Activated CD8-positive, alpha-beta memory T cell treated with anti-CD3 and anti-CD28 coated beads, Interleukin-2, amount 10 ng/mL, durations not matched to agents 7 days and 5 days (primary cell): ENCODE measurements around the gene PDGFA. TPM values are rescaled to one million over a fixed set of nuclear protein-coding genes. Genes with fewer than 3 reads are reported as not detected.

Source experiments
- ATAC-seq: fragments of 150-1000 bp; cut with Tn5 transposase; one replicate; pipeline ENCODE4 v1.10.0; 2021; ENCODE audit warnings: moderate library complexity
- CTCF ChIA-PET: fragments of 350-600 bp; sonication (Branson Sonifier 250); formaldehyde crosslinking; loops from one replicate; lab custom pipeline; 2021; ENCODE audit warnings: antibody characterized with exemption; lab: Charles Lee
- DNase-seq: peaks from one replicate; pipeline ENCODE4 v3.0.0-alpha.2; 2020
- H3K27ac Mint-ChIP-seq: one replicate; pipeline ENCODE4 v1.8.0; 2021; ENCODE audit warnings: mild to moderate bottlenecking, mixed read lengths
- H3K27me3 Mint-ChIP-seq: one replicate; pipeline ENCODE4 v1.8.0; 2021; ENCODE audit warnings: mixed read lengths
- H3K36me3 Mint-ChIP-seq: one replicate; pipeline ENCODE4 v1.8.0; 2021; ENCODE audit warnings: mild to moderate bottlenecking, mixed read lengths
- H3K4me1 Mint-ChIP-seq: one replicate; pipeline ENCODE4 v1.8.0; 2021; ENCODE audit warnings: mixed read lengths
- H3K4me3 Mint-ChIP-seq: one replicate; pipeline ENCODE4 v1.8.0; 2021; ENCODE audit warnings: mild to moderate bottlenecking, moderate library complexity, mixed read lengths
- H3K9me3 Mint-ChIP-seq: one replicate; pipeline ENCODE4 v1.8.0; 2022; ENCODE audit warnings: low read depth, mixed read lengths
- total RNA-seq, 2 experiments: library from RNA; stranded (reverse); gene quantifications; one replicate each; pipeline ENCODE4 v1.2.3, GENCODE V29; 2021

PDGFA gene
- total RNA-seq, 2 experiments from 2014 or later: 0.67 to 2.3 TPM

DNA sequence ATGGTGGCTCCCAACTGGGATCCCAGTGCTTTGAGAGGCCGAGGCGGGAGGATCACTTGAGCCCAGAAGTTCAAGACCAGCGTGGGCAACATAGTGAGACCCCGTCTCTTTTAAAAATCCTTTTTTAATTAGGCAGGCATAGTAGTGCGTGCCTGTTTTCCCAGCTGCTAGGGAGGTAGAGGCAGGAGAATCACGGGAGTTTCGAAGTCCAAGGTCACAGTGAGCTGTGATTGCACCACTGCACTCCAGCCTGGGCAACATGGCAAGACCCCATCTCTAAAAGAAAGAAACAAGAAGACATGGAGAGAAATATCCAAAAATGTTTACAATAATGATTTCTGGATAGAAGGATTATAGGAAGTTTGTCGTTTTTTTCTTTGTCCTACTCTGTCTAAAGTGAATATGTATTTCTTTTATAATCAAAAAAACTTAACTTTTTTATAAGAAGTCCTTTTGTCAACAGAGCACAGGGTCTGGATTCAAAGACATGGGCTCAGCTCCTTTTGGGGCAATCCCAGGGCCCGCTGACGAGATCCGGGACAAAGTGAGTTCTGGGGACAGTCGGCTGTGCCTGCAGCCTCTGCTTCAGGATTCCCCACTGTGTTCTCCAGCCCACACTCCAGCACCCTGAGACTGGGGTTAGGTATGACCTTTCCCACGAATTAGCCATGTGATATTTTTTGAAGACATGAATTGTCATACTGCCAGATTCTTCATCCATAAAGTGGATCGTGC, 45.6 kb downstream of the PDGFA start:
- no peak overlapping the region for H3K27ac Mint-ChIP-seq
- H3K4me1 Mint-ChIP-seq: peaks cover under 1% of the 10 kb centered on the region
- H3K9me3 Mint-ChIP-seq: no peaks in the 10 kb centered on the region
- no peaks in the 10 kb centered on the region for H3K27me3 Mint-ChIP-seq
- DNase-seq (no peak), ATAC-seq (no peak)
- CTCF ChIA-PET: no interaction called here
- no peak overlapping the region for H3K4me3 Mint-ChIP-seq
- H3K36me3 Mint-ChIP-seq: no peaks in the 10 kb centered on the region

DNA sequence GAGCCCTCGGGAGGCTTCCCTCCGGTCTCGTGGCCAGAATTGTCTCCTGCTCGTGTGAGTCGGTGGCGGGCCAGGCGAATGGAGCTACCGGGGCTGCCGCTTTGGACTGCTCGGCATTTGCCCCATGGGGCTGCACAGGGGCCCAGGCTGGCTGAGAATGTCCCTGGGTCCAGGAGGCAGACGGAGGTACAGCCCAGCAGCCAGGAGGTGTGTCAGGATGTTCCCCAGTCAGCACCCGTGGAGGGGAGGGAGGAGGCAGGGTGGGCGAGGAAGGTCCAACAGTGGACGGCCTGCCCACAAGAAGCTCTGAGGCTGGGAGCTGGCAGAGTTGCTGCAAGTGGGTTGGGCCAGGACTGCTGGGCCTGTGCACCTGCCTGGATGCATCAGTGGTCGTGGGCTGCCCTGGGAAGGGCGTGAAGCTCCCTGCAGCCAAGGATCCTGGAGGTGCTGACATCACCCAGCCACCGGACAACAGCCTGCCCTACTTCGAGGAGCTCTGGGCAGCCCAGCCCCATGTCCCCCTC, 46.4 kb downstream of the PDGFA start:
- ATAC-seq (no peak), DNase-seq (no peak)
- Mint-ChIP-seq H3K4me1 (peaks cover 3% of the 10 kb centered on the region), H3K27ac (no peak overlapping the region), H3K9me3 (peaks cover 3% of the 10 kb centered on the region), H3K4me3 (no peak overlapping the region), H3K27me3 (no peaks in the 10 kb centered on the region), H3K36me3 (no peaks in the 10 kb centered on the region)
- CTCF ChIA-PET: no interaction called here

DNA sequence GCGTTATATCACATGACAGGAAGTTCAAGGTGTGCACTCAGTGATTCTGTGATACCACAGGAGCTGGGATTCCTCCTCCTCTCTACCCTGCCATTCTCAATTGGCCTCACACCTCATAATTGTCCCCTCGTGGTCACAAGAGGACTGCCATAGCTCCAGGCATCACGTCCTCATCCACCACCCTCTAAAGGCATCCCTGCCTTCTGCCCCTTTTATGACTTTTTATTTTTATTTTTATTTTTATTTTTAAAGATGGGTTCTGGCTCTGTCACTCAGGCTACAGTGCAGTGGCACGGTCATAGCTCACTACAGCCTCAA, 47.0 kb downstream of the PDGFA start:
- DNase-seq: no peak
- peaks cover 3% of the 10 kb centered on the region for H3K4me1 Mint-ChIP-seq
- no peak overlapping the region for H3K4me3 Mint-ChIP-seq
- H3K9me3 Mint-ChIP-seq: peaks cover 9% of the 10 kb centered on the region
- no peaks in the 10 kb centered on the region for H3K36me3 Mint-ChIP-seq
- H3K27me3 Mint-ChIP-seq: no peaks in the 10 kb centered on the region
- no peak overlapping the region for H3K27ac Mint-ChIP-seq
- no peak for ATAC-seq
- CTCF ChIA-PET: no interaction called here

DNA sequence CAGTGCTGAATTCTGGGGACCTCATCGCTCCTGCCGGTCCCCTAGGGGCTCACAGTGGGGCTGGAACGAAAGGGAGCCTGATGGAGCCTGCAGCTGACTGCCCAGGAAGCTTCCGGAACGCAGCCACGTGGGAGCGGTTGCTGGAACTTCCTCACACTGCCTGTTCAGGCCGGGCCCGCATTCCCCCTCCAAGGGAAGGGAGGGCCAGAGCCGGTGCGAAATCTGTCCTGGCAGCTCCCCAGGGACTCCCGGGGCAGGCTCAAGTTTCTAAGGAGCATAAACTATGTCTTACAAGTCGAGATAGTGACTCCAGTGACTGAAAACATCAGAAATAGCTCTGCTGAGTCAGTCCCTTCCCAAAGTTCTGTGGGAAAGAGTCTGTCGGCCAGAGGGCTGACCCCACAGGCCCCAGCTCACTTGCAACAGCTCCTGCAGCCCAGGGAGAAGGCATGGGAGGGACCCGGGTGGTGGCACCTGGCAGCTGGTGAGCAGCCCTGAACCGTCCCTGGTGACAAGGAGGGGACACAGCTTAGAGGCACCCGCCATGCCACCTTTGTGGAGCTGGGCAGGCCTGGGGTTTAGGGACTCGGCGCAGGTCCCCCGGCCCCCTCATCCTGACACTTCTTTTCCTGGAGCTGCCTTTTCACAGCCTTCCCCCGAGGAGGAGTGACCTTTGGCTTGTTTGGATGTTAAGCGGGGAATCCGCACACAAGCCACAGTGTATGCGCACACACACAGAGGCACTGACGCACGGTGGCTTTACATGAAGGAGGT, 47.6 kb downstream of the PDGFA start:
- peaks cover 3% of the 10 kb centered on the region for H3K4me1 Mint-ChIP-seq
- no peak for DNase-seq
- peaks cover 13% of the 10 kb centered on the region for H3K9me3 Mint-ChIP-seq

DNA sequence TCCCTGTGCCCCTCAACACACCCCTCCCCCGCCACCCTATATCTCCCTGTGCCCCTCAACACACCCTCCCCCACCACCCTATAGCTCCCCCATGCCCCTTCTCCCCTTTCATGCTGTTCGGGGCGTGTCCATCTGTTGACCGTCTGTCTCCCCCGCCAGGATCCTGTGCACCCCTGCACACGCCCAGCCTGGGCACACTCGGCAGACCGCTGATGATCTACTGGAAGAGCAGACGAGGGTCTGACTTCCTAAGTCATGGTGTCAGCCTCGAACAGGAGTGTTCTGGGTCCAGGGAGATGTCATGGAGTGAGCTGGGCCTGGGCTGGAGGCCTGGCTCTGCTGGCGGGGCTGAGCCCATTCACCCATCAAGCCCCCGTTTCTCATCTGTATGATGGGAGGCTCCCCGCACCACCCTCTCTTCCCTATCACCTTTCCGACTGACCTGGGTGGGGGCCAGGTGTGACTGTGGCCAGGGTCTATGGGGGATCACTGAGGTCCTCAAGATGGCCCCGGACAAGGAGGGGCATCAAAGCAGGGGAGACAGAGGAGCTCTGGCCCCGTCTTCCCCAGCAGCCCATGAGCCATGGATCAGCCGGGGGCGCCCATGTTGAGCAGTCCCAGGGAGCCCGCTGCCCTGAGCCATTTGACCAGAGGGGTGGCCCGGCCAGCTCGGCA, 48.3 kb downstream of the PDGFA start:
- DNase-seq (no peak), ATAC-seq (no peak)
- peaks cover 13% of the 10 kb centered on the region for H3K9me3 Mint-ChIP-seq
- CTCF ChIA-PET: no interaction called here
- H3K4me1 Mint-ChIP-seq: peaks cover 3% of the 10 kb centered on the region
- H3K27ac Mint-ChIP-seq: no peak overlapping the region
- no peaks in the 10 kb centered on the region for H3K36me3 Mint-ChIP-seq
- H3K4me3 Mint-ChIP-seq: no peak overlapping the region
- no peaks in the 10 kb centered on the region for H3K27me3 Mint-ChIP-seq

More for the DNA sequence above, 47.6 kb downstream of the PDGFA start:
- CTCF ChIA-PET: no interaction called here
- no peaks in the 10 kb centered on the region for H3K27me3 Mint-ChIP-seq
- no peak overlapping the region for H3K4me3 Mint-ChIP-seq
- no peak overlapping the region for H3K27ac Mint-ChIP-seq
- H3K36me3 Mint-ChIP-seq: no peaks in the 10 kb centered on the region
- no peak for ATAC-seq

DNA sequence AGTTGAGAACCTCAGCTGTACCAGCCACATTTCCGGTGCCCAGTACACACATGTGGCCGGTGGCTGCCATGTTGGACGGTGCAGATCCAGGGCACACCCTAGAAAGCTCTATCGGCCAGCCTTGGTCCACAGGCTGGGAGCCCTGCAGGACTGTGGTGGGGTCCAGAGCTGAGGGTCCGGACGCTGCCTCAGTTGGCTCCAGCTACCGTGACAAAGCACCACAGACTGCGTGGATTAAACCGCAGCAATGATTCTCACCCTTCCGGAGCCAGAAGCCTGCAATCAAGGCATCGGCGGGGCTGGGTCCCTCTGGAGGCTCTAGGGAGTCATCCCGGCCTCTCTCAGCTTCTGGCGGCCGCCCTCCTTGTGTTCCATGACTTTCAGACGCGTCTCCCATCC, 50.1 kb downstream of the PDGFA start:
- DNase-seq (no peak), ATAC-seq (no peak)
- no peaks in the 10 kb centered on the region for H3K27me3 Mint-ChIP-seq
- H3K4me3 Mint-ChIP-seq: no peak overlapping the region
- H3K4me1 Mint-ChIP-seq: peaks cover 3% of the 10 kb centered on the region
- H3K9me3 Mint-ChIP-seq: peaks cover 13% of the 10 kb centered on the region
- CTCF ChIA-PET: no interaction called here
- H3K27ac Mint-ChIP-seq: no peak overlapping the region
- H3K36me3 Mint-ChIP-seq: no peaks in the 10 kb centered on the region

DNA sequence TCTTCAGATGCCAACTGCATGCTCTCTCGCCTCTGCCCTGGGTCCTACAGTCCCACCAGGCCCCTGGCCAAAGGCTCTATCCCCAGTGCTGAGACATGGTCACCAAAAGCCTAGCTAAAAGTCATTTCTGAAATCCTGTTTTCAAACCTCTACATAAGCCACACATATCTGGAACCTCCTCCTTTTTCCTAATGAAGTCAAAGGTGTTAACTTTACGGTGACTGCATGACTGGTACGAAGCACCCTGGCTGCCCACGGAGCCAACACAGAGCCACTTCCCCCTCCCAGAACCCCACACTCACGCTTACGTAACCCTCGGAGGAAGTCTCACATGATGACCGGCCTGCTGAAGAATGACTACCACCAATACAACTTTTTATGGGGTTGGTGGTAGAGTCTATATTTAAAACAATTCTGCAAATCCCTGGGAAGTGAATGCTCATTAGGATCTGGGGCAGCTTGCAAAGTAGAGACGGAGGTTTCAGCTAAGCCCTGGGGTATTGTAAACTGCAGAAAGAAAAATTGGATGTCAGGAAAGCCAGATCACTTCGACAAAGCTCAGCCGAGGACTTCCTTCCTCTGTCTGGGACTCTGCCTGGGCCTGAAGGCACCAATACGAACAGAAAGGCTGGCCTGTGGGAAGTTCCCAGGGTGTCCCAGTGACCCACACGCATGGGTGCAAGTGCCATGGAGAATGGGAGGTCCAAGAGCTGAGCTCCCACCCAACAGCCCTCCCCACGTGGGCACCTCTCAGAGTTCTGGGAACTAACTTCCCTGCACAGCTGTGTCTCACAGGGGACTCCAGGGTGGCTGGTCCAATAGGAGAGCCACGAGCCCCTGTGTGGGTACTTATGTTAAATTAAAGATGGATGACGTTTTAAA, 50.7 kb downstream of the PDGFA start:
- Mint-ChIP-seq H3K27ac (no peak overlapping the region), H3K4me1 (peaks cover 3% of the 10 kb centered on the region), H3K36me3 (no peaks in the 10 kb centered on the region), H3K9me3 (peaks cover 13% of the 10 kb centered on the region), H3K4me3 (no peak overlapping the region), H3K27me3 (no peaks in the 10 kb centered on the region)
- no peak for DNase-seq
- no peak for ATAC-seq
- CTCF ChIA-PET: no interaction called here

DNA sequence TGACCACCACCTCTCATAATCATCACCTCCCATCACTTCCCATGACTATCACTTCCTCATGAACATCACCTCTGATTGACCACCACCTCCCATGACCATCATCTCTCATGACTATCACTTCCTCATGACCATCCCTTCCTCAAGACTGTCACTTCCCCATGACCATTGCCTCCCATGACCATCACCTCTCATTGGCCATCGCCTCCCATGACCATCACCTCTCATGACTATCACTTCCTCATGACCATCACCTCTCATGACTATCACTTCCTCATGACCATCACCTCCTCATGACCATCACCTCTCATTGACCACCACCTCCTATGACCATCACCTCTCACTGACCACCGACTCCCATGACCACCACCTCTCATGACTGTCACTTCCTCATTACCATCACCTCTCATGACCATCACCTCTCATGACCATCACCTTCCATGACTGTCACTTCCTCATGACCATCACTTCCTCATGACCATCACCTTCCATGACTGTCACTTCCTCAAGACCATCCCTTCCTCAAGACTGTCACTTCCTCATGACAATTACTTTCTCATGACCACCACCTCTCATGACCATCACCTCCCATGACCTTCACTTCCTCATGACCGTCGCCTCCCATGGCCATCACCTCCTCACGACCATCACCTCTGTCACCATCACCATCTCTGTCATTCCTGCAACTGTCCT, 51.6 kb downstream of the PDGFA start:
- CTCF ChIA-PET: no interaction called here
- Mint-ChIP-seq H3K4me1 (peaks cover 3% of the 10 kb centered on the region), H3K27ac (no peak overlapping the region), H3K36me3 (no peaks in the 10 kb centered on the region), H3K27me3 (no peaks in the 10 kb centered on the region), H3K4me3 (no peak overlapping the region), H3K9me3 (peaks cover 13% of the 10 kb centered on the region)
- DNase-seq: no peak
- no peak for ATAC-seq

DNA sequence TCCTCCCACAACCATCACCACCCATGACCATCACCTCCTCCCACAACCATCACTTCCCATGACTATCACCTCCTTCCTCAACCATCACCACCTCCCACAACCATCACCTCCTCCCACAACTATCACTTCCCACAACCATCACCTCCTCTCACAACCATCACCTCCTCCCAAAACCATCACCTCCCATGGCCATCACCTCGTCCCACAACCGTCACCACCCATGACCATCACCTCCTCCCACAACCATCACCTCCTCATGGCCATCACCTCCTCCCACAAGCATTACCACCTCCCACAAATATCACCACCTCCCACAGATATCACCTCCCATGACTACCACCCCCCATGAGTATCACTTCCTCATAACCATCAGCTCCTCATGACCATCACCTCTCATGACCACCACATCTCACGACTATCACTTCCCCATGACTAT, 52.2 kb downstream of the PDGFA start:
- no peak overlapping the region for H3K27ac Mint-ChIP-seq
- peaks cover 13% of the 10 kb centered on the region for H3K9me3 Mint-ChIP-seq
- no peak overlapping the region for H3K4me3 Mint-ChIP-seq
- CTCF ChIA-PET: no interaction called here
- H3K36me3 Mint-ChIP-seq: no peaks in the 10 kb centered on the region
- ATAC-seq (no peak), DNase-seq (no peak)
- peaks cover 3% of the 10 kb centered on the region for H3K4me1 Mint-ChIP-seq
- no peaks in the 10 kb centered on the region for H3K27me3 Mint-ChIP-seq

DNA sequence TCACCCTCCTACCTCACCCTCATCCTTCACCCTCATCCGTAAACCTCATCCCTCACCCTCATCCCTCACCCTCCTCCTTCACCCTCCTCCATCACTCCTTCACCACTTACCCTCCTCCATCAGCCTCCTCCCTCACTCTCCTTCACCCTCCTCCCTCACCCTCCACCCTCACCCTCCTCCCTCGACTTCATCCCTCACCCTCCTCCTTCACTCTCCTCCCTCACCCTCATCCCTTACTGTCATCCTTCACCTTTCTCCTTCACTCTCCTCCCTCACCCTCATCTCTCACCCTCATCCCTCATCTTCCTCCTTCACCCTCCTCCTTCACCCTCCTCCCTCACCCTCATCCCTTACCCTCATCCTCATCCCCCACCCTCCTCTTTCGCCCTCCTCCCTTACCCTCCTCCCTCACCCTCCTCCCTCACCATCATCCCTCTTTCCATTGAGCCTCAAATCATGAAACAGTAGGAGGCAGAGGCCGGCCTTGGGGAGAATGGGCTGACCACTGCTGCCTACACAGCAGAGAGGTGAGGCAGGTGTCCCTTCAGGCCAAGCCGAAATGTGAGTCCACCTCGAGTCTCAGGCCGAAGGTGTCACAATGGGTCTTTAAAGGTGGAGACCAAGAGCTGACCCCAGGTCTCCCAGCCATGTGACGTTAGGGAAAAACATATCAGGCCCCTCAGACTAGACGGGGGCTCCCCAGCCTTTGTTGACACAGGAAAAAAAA, 53.0 kb downstream of the PDGFA start:
- no peak for DNase-seq
- H3K27me3 Mint-ChIP-seq: no peaks in the 10 kb centered on the region
- no peak overlapping the region for H3K27ac Mint-ChIP-seq
- CTCF ChIA-PET: no interaction called here
- H3K4me1 Mint-ChIP-seq: peaks cover 3% of the 10 kb centered on the region
- ATAC-seq: no peak
- H3K4me3 Mint-ChIP-seq: no peak overlapping the region
- H3K36me3 Mint-ChIP-seq: no peaks in the 10 kb centered on the region
- peaks cover 13% of the 10 kb centered on the region for H3K9me3 Mint-ChIP-seq

DNA sequence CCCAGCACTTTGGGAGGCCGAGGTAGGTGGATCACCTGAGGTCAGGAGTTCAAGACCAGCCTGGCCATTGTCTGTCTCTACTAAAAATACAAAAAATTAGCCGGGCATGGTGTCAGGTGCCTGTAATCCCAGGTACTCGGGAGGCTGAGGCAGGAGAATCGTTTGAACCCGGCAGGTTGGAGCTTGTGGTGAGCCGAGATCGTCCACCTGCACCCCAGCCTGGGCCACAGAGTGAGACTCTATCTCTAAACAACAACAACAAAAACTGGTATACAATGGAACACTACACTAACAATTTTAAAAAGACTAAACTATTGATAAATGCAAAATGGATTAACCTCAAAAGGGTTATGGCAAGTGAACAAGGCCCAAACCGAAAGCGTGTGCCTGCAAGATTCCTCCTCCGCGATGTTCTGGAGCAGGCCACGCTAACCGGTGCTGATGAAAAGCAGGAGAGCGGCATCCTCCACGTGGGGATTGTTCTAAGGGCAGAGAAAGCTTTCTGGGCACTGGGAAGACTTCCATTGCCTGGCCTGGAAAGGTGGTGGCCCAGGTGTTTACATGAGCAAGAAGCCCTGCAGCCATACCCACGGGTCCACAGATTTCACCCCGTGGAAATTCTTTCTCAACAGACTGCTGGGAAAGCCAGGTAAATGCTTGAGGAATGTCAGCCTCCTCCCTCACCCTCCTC, 53.8 kb downstream of the PDGFA start:
- no peak overlapping the region for H3K27ac Mint-ChIP-seq
- peaks cover 3% of the 10 kb centered on the region for H3K4me1 Mint-ChIP-seq
- CTCF ChIA-PET: no interaction called here
- H3K27me3 Mint-ChIP-seq: no peaks in the 10 kb centered on the region
- DNase-seq: no peak
- H3K9me3 Mint-ChIP-seq: peaks cover 13% of the 10 kb centered on the region
- H3K4me3 Mint-ChIP-seq: no peak overlapping the region
- H3K36me3 Mint-ChIP-seq: no peaks in the 10 kb centered on the region
- no peak for ATAC-seq
